Esophagus (tissue), 2 donors: ENCODE data around the gene SUGCT. TPM values are rescaled to one million over a fixed set of nuclear protein-coding genes. Genes with fewer than 3 reads are reported as not detected.

Experiments
- H3K27ac ChIP-seq, 2 donors: one replicate each; pipeline ENCODE4 v1.5.1; 2013; ENCODE audit warnings: low read depth in 2 of 2, mild to moderate bottlenecking in 2 of 2, inconsistent platforms in 1 of 2, low read length in 1 of 2, moderate library complexity in 1 of 2
- H3K27me3 ChIP-seq, 2 donors: one replicate each; pipeline ENCODE4 v1.6.1; 2013; ENCODE audit warnings: low read length in 2 of 2, control low read depth in 1 of 2, mild to moderate bottlenecking in 1 of 2; ENCODE audit not compliant: insufficient read depth in 2 of 2, control insufficient read depth in 1 of 2
- H3K36me3 ChIP-seq, 2 donors: one replicate each; pipeline ENCODE4 v1.6.1; 2013; ENCODE audit warnings: low read length in 1 of 2; ENCODE audit not compliant: control insufficient read depth in 2 of 2, insufficient read depth in 2 of 2
- H3K4me1 ChIP-seq, 2 donors: one replicate each; pipeline ENCODE4 v1.6.1; 2013; ENCODE audit warnings: low read length in 1 of 2; ENCODE audit not compliant: control insufficient read depth in 2 of 2, insufficient read depth in 2 of 2
- H3K4me3 ChIP-seq, 2 donors: one replicate each; pipeline ENCODE4 v1.5.1; 2013; ENCODE audit warnings: low read length in 2 of 2, mild to moderate bottlenecking in 2 of 2, low read depth in 1 of 2, moderate library complexity in 1 of 2
- H3K9me3 ChIP-seq, 2 donors: one replicate each; pipeline ENCODE4 v1.6.1; 2013; ENCODE audit warnings: mild to moderate bottlenecking in 2 of 2, low read depth in 1 of 2, low read length in 1 of 2, moderate library complexity in 1 of 2; ENCODE audit not compliant: control insufficient read depth in 2 of 2, insufficient read depth in 1 of 2
- WGBS, 2 donors: extraction: QIAGEN DNeasy Blood & Tissue Kit; methylation state at CpG; one replicate each; pipeline ENCODE4 v1.1.7; 2013; 5-methylcytosine and 5-hydroxymethylcytosine counted together
- polyA plus RNA-seq, 2 donors: library from polyadenylated mRNA; stranded (reverse); fragments of 200-250 nt; gene quantifications; one replicate each; pipeline ENCODE4 v1.2.3, GENCODE V29; 2013
- donor health status: healthy with polysubstance abuse.
- donor health status: Bipolar disorder and iron deficiency.

SUGCT gene
- polyA plus RNA-seq, 2 donors: 1.7 to 2.3 TPM

- no peaks in the 10 kb centered on the region for H3K4me1 ChIP-seq
- no peaks in the 10 kb centered on the region for H3K36me3 ChIP-seq
- 53 to 72% methylated on average over 1 of the region's 1 CpG for WGBS, 2 donors
- no peaks in the 10 kb centered on the region for H3K9me3 ChIP-seq
- no peak overlapping the region for H3K27ac ChIP-seq
- no peak overlapping the region for H3K4me3 ChIP-seq
- no peaks in the 10 kb centered on the region for H3K27me3 ChIP-seq
These were observed 410.1 kb downstream of the SUGCT start for GRCh38 chr7:40544871-40545303.

- Histone ChIP-seq H3K4me1 (no peaks in the 10 kb centered on the region), H3K27ac (no peak overlapping the region), H3K9me3 (no peaks in the 10 kb centered on the region), H3K36me3 (no peaks in the 10 kb centered on the region), H3K4me3 (no peak overlapping the region), H3K27me3 (no peaks in the 10 kb centered on the region)
These were observed 410.9 kb downstream of the SUGCT start for GRCh38 chr7:40545739-40546138.

DNA sequence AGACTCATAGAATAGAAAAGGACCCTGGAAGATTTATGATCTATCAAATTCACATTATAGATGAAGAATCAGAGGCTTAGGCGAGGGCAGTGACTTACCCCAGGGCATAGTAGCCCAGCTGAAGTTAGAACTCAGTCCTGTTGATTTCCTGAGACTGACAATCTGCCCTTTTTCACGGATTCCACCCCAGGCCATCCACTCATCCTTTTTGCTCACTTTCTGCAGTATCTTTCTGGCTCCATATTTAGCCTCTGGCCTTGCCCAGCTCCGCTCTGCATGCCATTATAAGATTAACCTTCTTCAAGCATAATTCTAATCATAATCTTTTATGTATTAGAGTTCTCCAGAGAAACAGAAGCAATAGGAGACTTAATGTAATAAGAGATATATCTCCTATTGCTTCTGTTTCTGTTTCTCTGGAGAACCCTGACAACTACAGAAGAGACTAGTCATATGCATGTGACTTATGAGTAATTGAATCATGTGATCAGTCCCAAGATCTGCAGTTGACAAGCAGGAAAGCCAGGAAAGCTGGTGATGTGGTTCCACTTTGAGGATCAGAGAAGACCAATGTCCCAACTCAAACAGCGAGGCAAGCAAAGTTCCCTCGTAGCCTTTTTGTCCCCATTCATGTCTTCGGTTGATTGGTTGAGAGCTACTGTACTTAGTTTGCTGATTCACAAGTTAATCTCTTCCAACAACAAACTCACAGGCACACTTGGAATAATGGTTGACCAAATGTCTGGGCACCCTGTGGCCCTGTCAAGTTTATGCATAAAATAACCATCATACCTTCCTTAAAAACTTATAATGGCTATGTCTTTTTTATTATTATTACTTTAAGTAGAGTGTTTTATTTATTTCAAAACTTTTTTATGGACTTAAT lies 412.1 kb downstream of the SUGCT start:
- no peaks in the 10 kb centered on the region for H3K27me3 ChIP-seq
- no peak overlapping the region for H3K27ac ChIP-seq
- no peaks in the 10 kb centered on the region for H3K36me3 ChIP-seq
- WGBS, 2 donors: 81 to 85% methylated on average over 6 of the region's 6 CpGs
- no peak overlapping the region for H3K4me3 ChIP-seq
- no peaks in the 10 kb centered on the region for H3K9me3 ChIP-seq
- no peaks in the 10 kb centered on the region for H3K4me1 ChIP-seq

- WGBS, 2 donors: 80 to 84% methylated on average over 2 of the region's 2 CpGs
- Histone ChIP-seq H3K4me1 (no peaks in the 10 kb centered on the region), H3K27me3 (no peaks in the 10 kb centered on the region), H3K27ac (no peak overlapping the region), H3K9me3 (no peaks in the 10 kb centered on the region), H3K4me3 (no peak overlapping the region), H3K36me3 (no peaks in the 10 kb centered on the region)
These were observed 414.7 kb downstream of the SUGCT start for GRCh38 chr7:40549372-40550039.

DNA sequence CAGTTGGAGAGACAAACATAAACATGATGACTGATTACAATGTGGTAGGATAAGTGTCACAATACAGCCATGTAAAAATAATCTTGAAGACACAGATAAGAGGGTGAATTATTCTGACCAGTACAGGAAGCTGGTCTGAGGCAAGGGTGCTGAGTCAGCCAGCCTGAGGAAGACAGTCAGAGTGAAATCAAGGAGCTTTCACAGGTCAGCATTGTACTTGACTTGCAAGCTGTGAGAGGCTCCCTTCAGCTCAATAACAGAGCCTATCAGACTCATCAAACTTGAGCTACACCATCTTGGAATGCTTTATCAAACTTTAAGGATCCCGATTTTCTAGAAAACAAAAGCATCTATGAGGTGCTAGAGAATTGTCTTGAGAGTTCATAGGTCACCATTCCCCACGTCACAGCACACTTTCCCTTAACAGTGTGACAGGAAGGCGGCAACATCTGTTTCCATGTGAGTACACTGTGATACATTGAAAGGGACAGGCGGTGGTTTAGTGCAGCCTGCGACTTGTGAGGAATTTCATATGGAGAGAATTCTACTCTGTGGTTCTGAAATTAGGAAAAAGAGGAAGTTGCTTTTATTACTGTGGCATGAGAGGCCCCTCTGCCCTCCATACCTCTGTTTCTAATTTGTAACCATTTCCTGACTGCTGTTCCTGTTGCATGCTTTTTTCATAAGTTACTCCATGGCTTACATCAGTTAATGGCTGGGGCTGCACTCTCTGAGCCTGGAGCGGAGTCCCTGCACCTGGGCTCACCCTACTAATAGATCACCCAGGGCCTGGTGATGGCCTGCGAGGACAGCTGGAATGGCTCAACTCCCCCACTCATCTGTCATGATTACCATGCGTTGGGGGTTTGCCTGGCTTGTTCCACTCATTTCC lies 417.1 kb downstream of the SUGCT start:
- H3K4me3 ChIP-seq: no peak overlapping the region
- H3K27me3 ChIP-seq: no peaks in the 10 kb centered on the region
- no peaks in the 10 kb centered on the region for H3K4me1 ChIP-seq
- WGBS, 2 donors: 61 to 64% methylated on average over 8 of the region's 8 CpGs
- H3K27ac ChIP-seq: no peak overlapping the region
- no peaks in the 10 kb centered on the region for H3K36me3 ChIP-seq
- no peaks in the 10 kb centered on the region for H3K9me3 ChIP-seq

DNA sequence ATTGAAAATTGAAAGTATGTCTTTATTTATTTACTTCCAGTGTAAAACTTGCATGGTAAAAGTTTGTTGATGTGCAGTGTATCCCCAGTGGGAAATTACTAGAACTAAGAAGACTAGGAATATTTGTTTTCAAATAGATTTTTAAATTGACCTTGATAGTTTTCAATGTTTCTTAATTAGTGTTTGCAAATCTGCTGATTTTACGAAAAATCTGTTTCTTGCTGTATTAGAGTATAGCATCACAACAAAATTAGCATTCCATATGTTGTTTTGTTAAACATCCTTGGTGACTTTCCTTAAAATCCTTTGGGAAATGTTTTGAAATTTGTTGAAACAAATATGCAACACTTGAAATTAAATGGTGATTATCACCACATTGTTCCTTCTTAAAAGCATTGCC lies 425.9 kb downstream of the SUGCT start:
- no peaks in the 10 kb centered on the region for H3K4me1 ChIP-seq
- 89 to 90% methylated on average over 1 of the region's 1 CpG for WGBS, 2 donors
- no peak overlapping the region for H3K4me3 ChIP-seq
- H3K27ac ChIP-seq: no peak overlapping the region
- H3K36me3 ChIP-seq: no peaks in the 10 kb centered on the region
- H3K9me3 ChIP-seq: no peaks in the 10 kb centered on the region
- no peaks in the 10 kb centered on the region for H3K27me3 ChIP-seq

GRCh38 chr7:40566879-40567278 lies 432.1 kb downstream of the SUGCT start:
- 65% methylated on average over 5 of the region's 5 CpGs for WGBS, 2 donors

GRCh38 chr7:40569326-40569725 lies 434.5 kb downstream of the SUGCT start:
- Histone ChIP-seq H3K4me1 (no peaks in the 10 kb centered on the region), H3K36me3 (no peaks in the 10 kb centered on the region), H3K27ac (no peak overlapping the region), H3K27me3 (no peaks in the 10 kb centered on the region), H3K4me3 (no peak overlapping the region), H3K9me3 (no peaks in the 10 kb centered on the region)
- 77 to 78% methylated on average over 3 of the region's 3 CpGs for WGBS, 2 donors

More at GRCh38 chr7:40566879-40567278, 432.1 kb downstream of the SUGCT start:
- Histone ChIP-seq H3K4me1 (no peaks in the 10 kb centered on the region), H3K4me3 (no peak overlapping the region), H3K9me3 (no peaks in the 10 kb centered on the region), H3K27me3 (no peaks in the 10 kb centered on the region), H3K36me3 (no peaks in the 10 kb centered on the region), H3K27ac (no peak overlapping the region)

- no peak overlapping the region for H3K4me3 ChIP-seq
- H3K9me3 ChIP-seq: no peaks in the 10 kb centered on the region
- H3K36me3 ChIP-seq: no peaks in the 10 kb centered on the region
- 44 to 55% methylated on average over 1 of the region's 1 CpG for WGBS, 2 donors
- H3K4me1 ChIP-seq: no peaks in the 10 kb centered on the region
- no peak overlapping the region for H3K27ac ChIP-seq
- H3K27me3 ChIP-seq: no peaks in the 10 kb centered on the region
These were observed 435.4 kb downstream of the SUGCT start for GRCh38 chr7:40570223-40570622.
